Omental fat pad (tissue), 4 donors: ENCODE results near the gene PTH2R. TPM values are rescaled to one million over a fixed set of nuclear protein-coding genes. Genes with fewer than 3 reads are reported as not detected.
"Not testable (repeated sequence)": the region's sequence is repeated elsewhere in the genome, so short reads cannot be mapped to it uniquely, and the experiment has no call there.

Experiments
- ATAC-seq: fragments of 150-250 bp; one replicate; pipeline ENCODE4 v1.9.1; 2016; ENCODE audit warnings: mild to moderate bottlenecking, moderate library complexity; ENCODE audit not compliant: low FRiP score
- DNase-seq: peaks from one replicate; pipeline ENCODE4 v3.0.0-alpha.2; 2019; ENCODE audit warnings: low spot score
- CTCF ChIP-seq, 3 donors: fragments of 450-650 bp; IDR thresholded peaks; one replicate each; pipeline ENCODE4 v1.5.1; 2016 to 2017; ENCODE audit warnings: antibody characterized with exemption in 3 of 3, mild to moderate bottlenecking in 3 of 3, moderate library complexity in 2 of 3
- total RNA-seq, 4 donors: library from RNA; depleted of rRNA; stranded (reverse); fragments of >200 nt; gene quantifications; one replicate each; pipeline ENCODE4 v1.1.0, GENCODE V29; 2016

Gene PTH2R
- total RNA-seq, 4 donors from 2014 or later: 0.28 TPM; not detected in 3

GRCh38 chr2:208392300-208392699, 14.3 kb upstream of the PTH2R start:
- ATAC-seq: no peak
- no peak for DNase-seq
- TF ChIP-seq CTCF (IDR thresholded peaks at IDR 0.05): no peak

- not testable (repeated sequence) for ATAC-seq, DNase-seq
Observed at GRCh38 chr2:208396796-208397195, 9.8 kb upstream of the PTH2R start.

DNA sequence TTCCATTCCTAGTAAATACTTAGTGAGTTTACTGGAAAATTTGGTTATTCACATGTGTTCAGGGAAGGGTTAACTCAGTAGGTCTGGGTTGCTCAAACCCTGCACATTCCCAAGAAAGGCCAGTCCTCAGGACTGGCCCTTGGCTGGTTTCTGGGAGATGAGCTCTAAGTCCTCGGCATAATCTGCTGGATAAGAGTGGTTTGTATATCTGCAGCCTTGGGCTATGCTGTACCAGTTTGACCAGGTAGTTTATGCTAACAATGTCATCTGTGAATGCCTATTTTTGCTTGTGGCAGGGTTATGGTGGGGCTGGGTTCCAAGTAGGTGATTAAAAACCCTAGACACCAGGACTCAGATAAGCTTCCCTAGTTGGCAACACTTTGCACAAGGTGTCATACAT, 7.4 kb upstream of the PTH2R start:
- DNase-seq (no peak), ATAC-seq (no peak)
- no peak for TF ChIP-seq CTCF (IDR thresholded peaks at IDR 0.05)

GRCh38 chr2:208407667-208408066, 1.1 kb downstream of the PTH2R start:
- TF ChIP-seq CTCF (IDR thresholded peaks at IDR 0.05): no peak
- DNase-seq (no peak), ATAC-seq (peak; percentile 57)

DNA sequence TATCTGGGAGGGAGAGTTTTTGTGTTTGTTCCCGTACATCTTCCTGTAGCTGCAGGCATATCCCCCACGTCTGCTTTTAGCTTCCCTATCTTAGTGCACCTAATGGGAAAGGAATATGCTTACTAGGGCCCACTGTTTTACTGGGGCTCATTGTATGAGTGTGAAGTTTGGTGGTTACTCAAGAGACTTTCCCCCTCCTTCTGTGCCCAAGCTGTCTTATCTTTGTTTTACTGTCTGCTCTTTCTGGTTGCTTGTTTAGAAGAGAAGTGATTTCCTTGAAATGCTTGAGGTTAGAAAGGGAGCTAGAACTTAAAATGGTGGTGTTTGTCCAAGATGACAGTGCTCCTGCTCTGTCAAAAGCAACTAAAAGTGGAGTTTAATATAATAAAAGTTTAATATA, 7.3 kb downstream of the PTH2R start:
- no peak for DNase-seq
- no peak for ATAC-seq
- no peak for TF ChIP-seq CTCF (IDR thresholded peaks at IDR 0.05)

GRCh38 chr2:208415255-208415654, 8.7 kb downstream of the PTH2R start:
- ATAC-seq: no peak
- no peak for TF ChIP-seq CTCF (IDR thresholded peaks at IDR 0.05)
- no peak for DNase-seq

- DNase-seq (no peak), ATAC-seq (no peak)
- TF ChIP-seq CTCF (IDR thresholded peaks at IDR 0.05): no peak
Observed at GRCh38 chr2:208415897-208416296, 9.3 kb downstream of the PTH2R start.
